K562 (cell line): ENCODE data around the gene VWDE.

ENCODE experiments used
- KLF16 ChIP-seq: IDR thresholded peaks from 2 replicates; pipeline ENCODE4 v1.6.1; 2016; ENCODE audit warnings: antibody characterized with exemption
- NFYB ChIP-seq: IDR thresholded peaks from 2 replicates; pipeline ENCODE4 v1.6.1; 2011; ENCODE audit warnings: mild to moderate bottlenecking, moderate library complexity; ENCODE audit not compliant: insufficient read length; ENCODE audit errors: extremely low read depth
- ZNF699 ChIP-seq: fragments of 250-450 bp; sonication (Bioruptor Pico); IDR thresholded peaks from 2 replicates; pipeline ENCODE4 v1.8.0; 2021; ENCODE audit warnings: mild to moderate bottlenecking, moderate library complexity; ENCODE audit not compliant: insufficient replicate concordance
- TF ChIP-seq, protein P1 (sequence below), 3 experiments: IDR thresholded peaks in 2 of 3; conservative IDR thresholded peaks in 1 of 3; 2 replicates each; pipeline ENCODE4 v1.5.1; 2011 to 2012; ENCODE audit warnings: low read length in 3 of 3, mild to moderate bottlenecking in 3 of 3, control low read depth in 2 of 3, improper control_type of control experiment in 1 of 3, inconsistent platforms in 1 of 3, low read depth in 1 of 3, mixed read lengths in 1 of 3, moderate library complexity in 1 of 3; ENCODE audit not compliant: insufficient read depth in 2 of 3

- TF ChIP-seq KLF16 (no peak), NFYB (no peak), ZNF699 (CRISPR knock-in tag) (no peak)
- TF ChIP-seq, protein P1, sequence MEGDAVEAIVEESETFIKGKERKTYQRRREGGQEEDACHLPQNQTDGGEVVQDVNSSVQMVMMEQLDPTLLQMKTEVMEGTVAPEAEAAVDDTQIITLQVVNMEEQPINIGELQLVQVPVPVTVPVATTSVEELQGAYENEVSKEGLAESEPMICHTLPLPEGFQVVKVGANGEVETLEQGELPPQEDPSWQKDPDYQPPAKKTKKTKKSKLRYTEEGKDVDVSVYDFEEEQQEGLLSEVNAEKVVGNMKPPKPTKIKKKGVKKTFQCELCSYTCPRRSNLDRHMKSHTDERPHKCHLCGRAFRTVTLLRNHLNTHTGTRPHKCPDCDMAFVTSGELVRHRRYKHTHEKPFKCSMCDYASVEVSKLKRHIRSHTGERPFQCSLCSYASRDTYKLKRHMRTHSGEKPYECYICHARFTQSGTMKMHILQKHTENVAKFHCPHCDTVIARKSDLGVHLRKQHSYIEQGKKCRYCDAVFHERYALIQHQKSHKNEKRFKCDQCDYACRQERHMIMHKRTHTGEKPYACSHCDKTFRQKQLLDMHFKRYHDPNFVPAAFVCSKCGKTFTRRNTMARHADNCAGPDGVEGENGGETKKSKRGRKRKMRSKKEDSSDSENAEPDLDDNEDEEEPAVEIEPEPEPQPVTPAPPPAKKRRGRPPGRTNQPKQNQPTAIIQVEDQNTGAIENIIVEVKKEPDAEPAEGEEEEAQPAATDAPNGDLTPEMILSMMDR (IDR thresholded peaks at IDR 0.05 in 2 of 3, conservative IDR thresholded peaks at IDR 0.05 in 1 of 3; ENCODE audit: insufficient read depth in 2 of 3, low read depth in 1 of 3, low read length in 3 of 3): no peak
These were observed 86.7 kb downstream of the VWDE start for GRCh38 chr7:12316925-12317324.
